SK-N-SH (cell line): ENCODE results near the gene SURF1. TPM values are rescaled to one million over a fixed set of nuclear protein-coding genes. Genes with fewer than 3 reads are reported as not detected.

Experiments used
- CTCF ChIA-PET: fragments of 300-600, 350-600 bp; formaldehyde crosslinking; extraction: SDS; loops from one replicate; lab custom pipeline; 2021; lab: Yijun Ruan, JAX
- POLR2A ChIA-PET: fragments of 350-600 bp; sonication (Branson Sonifier 250); formaldehyde crosslinking; extraction: SDS; loops from one replicate; lab custom pipeline; 2020; ENCODE audit warnings: antibody characterized with exemption, inconsistent platforms; lab: Yijun Ruan, JAX
- DNase-seq: peaks from one replicate; pipeline ENCODE4 v3.0.0; 2012
- H2AFZ ChIP-seq: fragments of 200-600 bp; sonication (generic); 2 replicates; pipeline ENCODE4 v1.8.1; 2016; ENCODE audit warnings: antibody characterized with exemption, mild to moderate bottlenecking, low read depth
- H3F3A ChIP-seq: fragments of 200-600 bp; sonication (generic); replicated peaks from 2 replicates; pipeline ENCODE3; 2016; ENCODE audit warnings: antibody characterized with exemption, mild to moderate bottlenecking; ENCODE audit not compliant: insufficient read depth
- H3K27ac ChIP-seq, 2 experiments: fragments of 200-500 bp in 1 of 2; fragments of 200-600 bp in 1 of 2; sonication (Bioruptor generic) in 1 of 2; sonication (generic), shearing (Covaris generic) in 1 of 2; 2 replicates each; pipeline versions ENCODE4 v1.5.1 to v1.6.1; 2014 to 2016; ENCODE audit warnings: low read depth in 2 of 2, inconsistent platforms in 1 of 2, low read length in 1 of 2, mild to moderate bottlenecking in 1 of 2, mixed read lengths in 1 of 2
- H3K27me3 ChIP-seq: fragments of 200-600 bp; sonication (generic), shearing (Covaris generic); 2 replicates; pipeline ENCODE4 v1.6.1; 2016; ENCODE audit warnings: mixed run types; ENCODE audit not compliant: insufficient read depth
- H3K36me3 ChIP-seq, 2 experiments: fragments of 200-500 bp in 1 of 2; fragments of 200-600 bp in 1 of 2; sonication (Bioruptor generic) in 1 of 2; sonication (generic) in 1 of 2; replicated peaks in 1 of 2; 2 replicates each; pipeline versions ENCODE3 to v1.5.1; 2014 to 2016; ENCODE audit warnings: low read length in 1 of 2, mild to moderate bottlenecking in 1 of 2; ENCODE audit not compliant: insufficient read depth in 2 of 2, control insufficient read depth in 1 of 2
- H3K4me1 ChIP-seq, 2 experiments: fragments of 200-500 bp in 1 of 2; fragments of 200-600 bp in 1 of 2; sonication (Bioruptor generic) in 1 of 2; sonication (generic), shearing (Covaris generic) in 1 of 2; 2 replicates each; pipeline versions ENCODE4 v1.5.1 to v1.6.1; 2014 to 2016; ENCODE audit warnings: low read depth in 1 of 2, low read length in 1 of 2, mixed run types in 1 of 2; ENCODE audit not compliant: insufficient read depth in 2 of 2, control insufficient read depth in 1 of 2
- H3K4me2 ChIP-seq: fragments of 200-600 bp; sonication (generic), shearing (Covaris generic); 2 replicates; pipeline ENCODE4 v1.6.1; 2017; ENCODE audit warnings: mixed run types
- H3K4me3 ChIP-seq, 2 experiments: fragments of 200-500 bp in 1 of 2; fragments of 200-600 bp in 1 of 2; sonication (Bioruptor generic) in 1 of 2; sonication (generic), shearing (Covaris generic) in 1 of 2; 2 replicates each; pipeline versions ENCODE4 v1.5.1 to v1.8.1; 2014 to 2016; ENCODE audit warnings: low read depth in 2 of 2, inconsistent platforms in 1 of 2, low read length in 1 of 2, mild to moderate bottlenecking in 1 of 2, mixed read lengths in 1 of 2, moderate library complexity in 1 of 2
- H3K79me2 ChIP-seq: fragments of 200-600 bp; sonication (generic); 2 replicates; pipeline ENCODE4 v1.8.1; 2017; ENCODE audit warnings: mild to moderate bottlenecking; ENCODE audit not compliant: insufficient read depth
- H3K9ac ChIP-seq: fragments of 200-600 bp; sonication (generic); 2 replicates; pipeline ENCODE4 v1.6.1; 2017; ENCODE audit warnings: mixed run types
- H3K9me2 ChIP-seq: fragments of 200-600 bp; sonication (generic); 2 replicates; pipeline ENCODE4 v1.6.1; 2017; ENCODE audit warnings: mixed run types
- H3K9me3 ChIP-seq: fragments of 200-600 bp; sonication (generic); 2 replicates; pipeline ENCODE4 v1.6.1; 2017; ENCODE audit warnings: mixed run types, mild to moderate bottlenecking, moderate library complexity
- H4K20me1 ChIP-seq: fragments of 200-600 bp; sonication (generic); 2 replicates; pipeline ENCODE4 v1.6.1; 2017; ENCODE audit warnings: mild to moderate bottlenecking, mixed run types; ENCODE audit not compliant: insufficient read depth
- CHD2 ChIP-seq: fragments of 150-350 bp; IDR thresholded peaks from 2 replicates; pipeline ENCODE4 v1.6.1; 2018; ENCODE audit warnings: low read length; ENCODE audit not compliant: partially characterized antibody
- CTCF ChIP-seq: fragments of 200-600 bp; sonication (generic); IDR thresholded peaks from 2 replicates; pipeline ENCODE4 v1.6.1; 2017; ENCODE audit warnings: antibody characterized with exemption, mild to moderate bottlenecking, moderate library complexity
- ELF1 ChIP-seq: IDR thresholded peaks from 2 replicates; pipeline ENCODE4 v1.4.0; 2012
- EP300 ChIP-seq, 2 experiments: IDR thresholded peaks; 2 replicates each; pipeline versions ENCODE4 v1.4.0 to v1.6.1; 2012; ENCODE audit warnings: borderline replicate concordance in 1 of 2, low read depth in 1 of 2, low read length in 1 of 2
- FOSL2 ChIP-seq: IDR thresholded peaks from 2 replicates; pipeline ENCODE4 v1.4.0; 2012; ENCODE audit warnings: low read depth, mild to moderate bottlenecking, moderate library complexity, borderline replicate concordance
- FOXJ3 ChIP-seq: sonication (generic); formaldehyde crosslinking; IDR thresholded peaks from 2 replicates; pipeline ENCODE4 v1.5.1; 2020; ENCODE audit warnings: mild to moderate bottlenecking, missing genetic modification reagents
- GABPA ChIP-seq: IDR thresholded peaks from 2 replicates; pipeline ENCODE4 v1.4.0; 2012; ENCODE audit warnings: low read depth, mild to moderate bottlenecking
- GATA2 ChIP-seq: sonication (generic); formaldehyde crosslinking; IDR thresholded peaks from 2 replicates; pipeline ENCODE4 v1.5.0; 2020; ENCODE audit warnings: mild to moderate bottlenecking, missing genetic modification reagents
- IRF3 ChIP-seq: fragments of 150-350 bp; IDR thresholded peaks from 2 replicates; pipeline ENCODE4 v1.6.1; 2016; ENCODE audit warnings: mild to moderate bottlenecking, low read depth, low read length
- MXI1 ChIP-seq: IDR thresholded peaks from 2 replicates; pipeline ENCODE4 v1.6.1; 2012; ENCODE audit warnings: mild to moderate bottlenecking, low read depth, low read length, improper control_type of control experiment
- PBX3 ChIP-seq: IDR thresholded peaks from 2 replicates; pipeline ENCODE4; 2012
- RAD21 ChIP-seq: IDR thresholded peaks from 2 replicates; pipeline ENCODE4 v1.6.1; 2012; ENCODE audit warnings: mild to moderate bottlenecking, low read length
- RCOR1 ChIP-seq: fragments of 150-350 bp; IDR thresholded peaks from 2 replicates; pipeline ENCODE4 v1.6.1; 2017; ENCODE audit warnings: antibody characterized with exemption, low read length
- RFX5 ChIP-seq: IDR thresholded peaks from 2 replicates; pipeline ENCODE4 v1.6.1; 2012; ENCODE audit warnings: mild to moderate bottlenecking, improper control_type of control experiment, low read length
- RXRA ChIP-seq: IDR thresholded peaks from 2 replicates; pipeline ENCODE4 v1.4.0; 2012; ENCODE audit warnings: low read depth, mild to moderate bottlenecking, borderline replicate concordance
- SMC3 ChIP-seq: IDR thresholded peaks from 2 replicates; pipeline ENCODE4 v1.6.1; 2012; ENCODE audit warnings: low read depth, low read length, improper control_type of control experiment
- TCF12 ChIP-seq: IDR thresholded peaks from 2 replicates; pipeline ENCODE4 v1.4.0; 2012
- TEAD4 ChIP-seq: IDR thresholded peaks from 2 replicates; pipeline ENCODE4 v1.4.0; 2012; ENCODE audit warnings: mild to moderate bottlenecking, borderline replicate concordance; ENCODE audit not compliant: insufficient read depth
- YY1 ChIP-seq: IDR thresholded peaks from 2 replicates; pipeline ENCODE4 v1.4.0; 2012; ENCODE audit warnings: low read depth, mild to moderate bottlenecking
- WGBS: methylation state at CpG from one replicate; pipeline ENCODE4 v1.1.6; 2017; ENCODE audit warnings: low lambda C conversion rate; 5-methylcytosine and 5-hydroxymethylcytosine counted together
- polyA plus RNA-seq, 3 experiments: library from polyadenylated mRNA; depleted of rRNA; stranded (reverse); fragments of >200 nt; gene quantifications; 2 replicates each; pipeline ENCODE4 v1.2.3, GENCODE V29; 2012
- TF ChIP-seq, protein P1 (sequence below): IDR thresholded peaks from 2 replicates; pipeline ENCODE4 v1.6.1; 2012; ENCODE audit warnings: mild to moderate bottlenecking, low read depth, low read length, moderate library complexity

The SURF1 gene
- polyA plus RNA-seq, 1 of the 3 experiments (the other 2 are of a cell fraction), result 103 TPM

- no peaks in the 10 kb centered on the region for H3K9me2 ChIP-seq
- H4K20me1 ChIP-seq, result no peaks in the 10 kb centered on the region
- 45% methylated on average over 7 of the region's 7 CpGs for WGBS
- H3K9me3 ChIP-seq, result no peaks in the 10 kb centered on the region
- no peaks in the 10 kb centered on the region for H3F3A ChIP-seq
- H3K4me3 ChIP-seq, result no peak overlapping the region
- POLR2A ChIA-PET, result interaction anchor here (0.6 kb wide), 1 partner anchor 12 kb away, joined by 3 read pairs; no protein-coding TSS in a partner anchor
- CTCF ChIA-PET, result no interaction called here
- no peak for DNase-seq
- no peaks in the 10 kb centered on the region for H3K4me1 ChIP-seq
- no peak overlapping the region for H2AFZ ChIP-seq
- H3K79me2 ChIP-seq, result no peaks in the 10 kb centered on the region
- no peak overlapping the region for H3K9ac ChIP-seq
- no peak overlapping the region for H3K4me2 ChIP-seq
- H3K27ac ChIP-seq, result no peak overlapping the region
- TF ChIP-seq MXI1, result no peak
- no peak for TF ChIP-seq CTCF
- TF ChIP-seq PBX3, result no peak
- no peak for TF ChIP-seq CHD2
- no peak for TF ChIP-seq EP300 (IDR thresholded peaks at IDR 0.05; ENCODE audit: borderline replicate concordance in 1 of 2, low read depth in 1 of 2, low read length in 1 of 2)
- TF ChIP-seq RAD21, result no peak
- TF ChIP-seq RCOR1, result no peak
- no peak for TF ChIP-seq IRF3
- no peak for TF ChIP-seq GABPA
- no peak for TF ChIP-seq YY1
- TF ChIP-seq TEAD4, result no peak
- no peak for TF ChIP-seq TCF12
- no peak for TF ChIP-seq FOSL2
- no peak for TF ChIP-seq RXRA
- no peak for TF ChIP-seq ELF1
- TF ChIP-seq, protein P1, sequence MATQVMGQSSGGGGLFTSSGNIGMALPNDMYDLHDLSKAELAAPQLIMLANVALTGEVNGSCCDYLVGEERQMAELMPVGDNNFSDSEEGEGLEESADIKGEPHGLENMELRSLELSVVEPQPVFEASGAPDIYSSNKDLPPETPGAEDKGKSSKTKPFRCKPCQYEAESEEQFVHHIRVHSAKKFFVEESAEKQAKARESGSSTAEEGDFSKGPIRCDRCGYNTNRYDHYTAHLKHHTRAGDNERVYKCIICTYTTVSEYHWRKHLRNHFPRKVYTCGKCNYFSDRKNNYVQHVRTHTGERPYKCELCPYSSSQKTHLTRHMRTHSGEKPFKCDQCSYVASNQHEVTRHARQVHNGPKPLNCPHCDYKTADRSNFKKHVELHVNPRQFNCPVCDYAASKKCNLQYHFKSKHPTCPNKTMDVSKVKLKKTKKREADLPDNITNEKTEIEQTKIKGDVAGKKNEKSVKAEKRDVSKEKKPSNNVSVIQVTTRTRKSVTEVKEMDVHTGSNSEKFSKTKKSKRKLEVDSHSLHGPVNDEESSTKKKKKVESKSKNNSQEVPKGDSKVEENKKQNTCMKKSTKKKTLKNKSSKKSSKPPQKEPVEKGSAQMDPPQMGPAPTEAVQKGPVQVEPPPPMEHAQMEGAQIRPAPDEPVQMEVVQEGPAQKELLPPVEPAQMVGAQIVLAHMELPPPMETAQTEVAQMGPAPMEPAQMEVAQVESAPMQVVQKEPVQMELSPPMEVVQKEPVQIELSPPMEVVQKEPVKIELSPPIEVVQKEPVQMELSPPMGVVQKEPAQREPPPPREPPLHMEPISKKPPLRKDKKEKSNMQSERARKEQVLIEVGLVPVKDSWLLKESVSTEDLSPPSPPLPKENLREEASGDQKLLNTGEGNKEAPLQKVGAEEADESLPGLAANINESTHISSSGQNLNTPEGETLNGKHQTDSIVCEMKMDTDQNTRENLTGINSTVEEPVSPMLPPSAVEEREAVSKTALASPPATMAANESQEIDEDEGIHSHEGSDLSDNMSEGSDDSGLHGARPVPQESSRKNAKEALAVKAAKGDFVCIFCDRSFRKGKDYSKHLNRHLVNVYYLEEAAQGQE, result no peak
- TF ChIP-seq RFX5, result no peak
- TF ChIP-seq GATA2, result no peak
- TF ChIP-seq FOXJ3 (CRISPR knock-in tag), result no peak
- no peak for TF ChIP-seq SMC3
- H3K27me3 ChIP-seq, result no peaks in the 10 kb centered on the region
- no peaks in the 10 kb centered on the region for H3K36me3 ChIP-seq
Observed at GRCh38 chr9:133390713-133391112, 34.4 kb upstream of the SURF1 start.
